SKM-1 treated with dmso at 0.1 percent for 144 hours (cell line): ENCODE measurements around the gene PCDHAC2.

Source experiments
- DNase-seq: peaks from one replicate; lab custom pipeline; 2025; ENCODE audit not compliant: unreplicated experiment; lab: John Stamatoyannopoulos, UW

PCDHAC2 gene

DNA sequence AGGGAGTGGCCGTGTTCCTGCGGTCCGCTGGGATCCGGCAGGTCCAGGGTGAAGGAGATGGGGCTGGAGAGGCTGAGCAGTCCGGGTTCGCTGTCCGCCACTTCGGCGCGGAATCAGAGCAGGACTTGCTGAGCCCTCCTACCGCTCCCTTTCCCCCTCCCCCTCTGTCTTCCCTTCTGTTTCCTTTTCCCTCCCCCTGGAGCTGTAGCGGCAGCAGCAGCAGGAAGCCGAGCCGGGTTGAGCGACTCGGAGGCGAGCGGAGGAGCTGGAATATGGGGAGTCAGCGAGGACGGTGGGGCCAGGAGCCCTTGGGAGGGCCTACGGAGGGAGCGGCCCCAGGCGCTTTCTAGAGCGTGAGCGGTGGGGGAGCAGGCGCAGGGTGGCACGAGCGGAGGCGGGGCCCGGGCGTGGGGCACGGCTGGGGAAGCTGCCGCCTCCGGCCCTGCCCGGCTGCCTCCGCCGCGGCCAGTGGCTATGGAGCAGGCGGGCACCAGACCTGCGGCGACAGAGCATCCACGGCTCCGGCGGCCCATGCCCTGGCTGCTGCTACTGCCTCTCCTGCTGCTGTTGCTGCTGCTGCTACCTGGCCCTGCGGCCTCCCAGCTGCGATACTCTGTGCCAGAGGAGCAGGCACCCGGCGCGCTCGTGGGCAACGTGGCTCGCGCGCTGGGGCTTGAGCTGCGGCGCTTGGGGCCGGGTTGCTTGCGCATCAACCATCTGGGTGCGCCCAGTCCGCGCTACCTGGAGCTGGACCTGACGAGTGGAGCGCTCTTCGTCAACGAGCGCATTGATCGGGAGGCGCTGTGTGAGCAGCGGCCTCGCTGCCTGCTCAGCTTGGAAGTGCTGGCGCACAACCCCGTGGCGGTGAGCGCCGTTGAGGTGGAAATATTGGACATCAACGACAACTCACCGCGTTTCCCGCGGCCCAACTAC, at the start of gene PCDHAC2:
TSS of gene PCDHAC2 (plus strand) at position 184 of the 933 bp plus-strand sequence. CDS start at position 475, 291 bp downstream.
- no peak for DNase-seq

GRCh38 chr5:140923601-140924000, 42.7 kb upstream of the PCDHAC2 start:
- no peak for DNase-seq

- no peak for DNase-seq
These were observed 40.4 kb upstream of the PCDHAC2 start, which contains the start of gene PCDHAC1 for GRCh38 chr5:140925806-140926442. Gene PCDHAC1 (plus strand): TSS chr5:140926299. CDS start chr5:140926893, 594 bp downstream.

GRCh38 chr5:140926443-140927227, 39.6 kb upstream of the PCDHAC2 start:
- DNase-seq = no peak

GRCh38 chr5:140927228-140927573, 39.1 kb upstream of the PCDHAC2 start:
- no peak for DNase-seq

GRCh38 chr5:140934964-140935606, 31.2 kb upstream of the PCDHAC2 start:
- DNase-seq = no peak

GRCh38 chr5:140946578-140946977, 19.7 kb upstream of the PCDHAC2 start:
- no peak for DNase-seq

DNA sequence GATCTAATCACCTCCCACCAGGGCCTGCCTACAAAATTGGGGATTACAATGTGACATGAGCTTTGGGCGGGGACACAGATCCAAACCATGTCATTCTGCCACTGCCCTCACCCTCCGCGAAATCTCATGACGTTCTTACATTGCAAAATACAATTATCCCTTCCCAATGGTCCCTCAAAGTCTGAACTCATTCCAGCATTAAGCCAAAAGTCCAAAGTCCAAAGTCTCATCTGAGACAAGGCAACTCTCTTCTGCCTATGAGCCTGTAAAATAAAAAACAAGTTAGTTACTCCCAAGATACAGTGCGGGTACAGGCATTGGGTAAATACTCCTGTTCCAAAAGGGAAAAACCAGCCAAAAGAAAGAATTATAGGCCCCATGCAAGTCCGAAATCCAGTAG, 14.6 kb upstream of the PCDHAC2 start:
- no peak for DNase-seq

GRCh38 chr5:140953234-140953633, 13.0 kb upstream of the PCDHAC2 start:
- DNase-seq = no peak

DNA sequence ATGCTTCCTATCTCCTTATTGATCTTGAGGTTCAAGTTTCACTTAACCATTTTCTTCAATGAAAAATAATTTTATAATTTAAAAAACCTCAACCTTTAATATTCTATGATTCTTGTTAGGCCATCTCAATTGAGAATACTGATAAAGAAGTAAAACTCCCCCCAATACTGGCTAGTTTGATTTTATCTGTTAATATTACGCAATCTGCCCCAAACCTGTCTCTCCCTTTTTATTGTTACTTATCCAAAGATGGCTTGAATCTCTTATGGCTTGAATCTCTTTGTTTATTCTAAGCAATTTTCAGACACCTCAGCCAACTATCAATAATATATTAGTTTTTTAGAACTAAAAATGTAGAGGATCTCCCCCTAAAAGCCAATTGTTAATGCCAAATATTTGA, 4.1 kb upstream of the PCDHAC2 start:
- DNase-seq = no peak

DNA sequence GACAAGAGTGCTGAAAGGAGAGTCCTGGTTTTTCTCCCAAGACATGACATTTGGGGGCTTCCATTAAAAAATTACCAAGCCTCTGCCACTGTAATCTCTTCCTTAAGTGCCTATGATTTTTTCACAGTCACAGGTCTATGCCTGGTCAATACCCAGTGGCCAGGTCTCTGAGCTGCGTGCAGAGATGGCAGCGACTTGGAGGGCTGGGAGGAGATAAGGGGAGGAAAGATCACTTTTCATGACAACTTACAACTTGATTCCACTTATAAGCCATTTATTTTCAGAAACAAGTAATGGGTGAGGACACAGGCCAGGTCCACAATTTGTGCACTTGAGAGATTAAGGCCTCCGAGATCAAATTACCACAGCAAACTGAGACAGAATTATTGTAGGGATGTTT, 1.9 kb upstream of the PCDHAC2 start:
- DNase-seq = no peak

- DNase-seq = no peak
These were observed 377 bp upstream of the PCDHAC2 start for GRCh38 chr5:140965905-140966292.

DNA sequence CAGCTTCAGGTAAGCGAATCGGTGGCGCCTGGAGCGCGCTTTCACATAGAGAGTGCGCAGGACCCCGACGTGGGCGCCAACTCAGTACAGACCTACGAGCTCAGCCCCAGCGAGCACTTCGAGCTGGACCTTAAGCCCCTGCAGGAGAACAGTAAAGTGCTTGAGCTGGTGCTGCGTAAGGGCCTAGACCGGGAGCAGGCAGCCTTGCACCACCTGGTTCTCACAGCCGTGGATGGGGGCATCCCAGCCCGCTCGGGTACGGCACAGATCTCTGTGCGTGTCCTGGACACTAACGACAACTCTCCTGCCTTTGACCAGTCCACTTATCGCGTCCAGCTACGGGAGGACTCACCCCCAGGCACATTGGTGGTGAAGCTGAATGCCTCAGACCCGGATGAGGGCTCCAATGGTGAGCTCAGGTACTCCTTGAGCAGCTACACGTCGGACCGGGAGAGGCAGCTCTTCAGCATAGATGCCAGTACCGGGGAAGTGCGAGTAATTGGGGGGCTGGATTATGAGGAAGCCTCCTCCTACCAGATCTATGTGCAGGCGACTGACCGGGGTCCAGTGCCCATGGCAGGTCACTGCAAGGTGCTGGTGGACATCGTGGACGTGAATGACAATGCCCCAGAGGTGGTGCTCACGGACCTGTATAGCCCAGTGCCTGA, 1.1 kb downstream of the PCDHAC2 start:
- DNase-seq = no peak

- no peak for DNase-seq
These were observed 3.6 kb downstream of the PCDHAC2 start for GRCh38 chr5:140969880-140970279.

DNA sequence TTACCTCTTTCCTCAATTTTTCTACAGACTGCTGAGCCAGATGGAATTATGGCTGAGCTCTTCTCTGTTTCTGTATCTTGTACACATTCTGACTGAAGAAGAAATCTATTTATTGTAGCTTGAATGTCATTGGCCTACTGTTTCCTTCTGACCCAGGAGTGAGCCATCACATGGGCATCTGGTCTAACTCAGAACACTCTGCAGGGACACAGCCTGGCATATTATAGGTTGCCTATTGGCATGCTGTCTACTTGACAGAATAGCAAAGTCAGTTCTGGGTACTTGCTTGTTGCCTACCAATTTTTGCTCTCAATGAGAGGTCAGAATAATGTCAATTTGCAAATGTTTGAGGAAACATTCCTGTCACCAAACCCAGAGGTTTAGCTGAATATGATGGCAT, 7.3 kb downstream of the PCDHAC2 start:
- no peak for DNase-seq

- no peak for DNase-seq
These were observed 10.7 kb downstream of the PCDHAC2 start for GRCh38 chr5:140977003-140977402.

GRCh38 chr5:140978260-140978659, 12.0 kb downstream of the PCDHAC2 start:
- DNase-seq = no peak

DNA sequence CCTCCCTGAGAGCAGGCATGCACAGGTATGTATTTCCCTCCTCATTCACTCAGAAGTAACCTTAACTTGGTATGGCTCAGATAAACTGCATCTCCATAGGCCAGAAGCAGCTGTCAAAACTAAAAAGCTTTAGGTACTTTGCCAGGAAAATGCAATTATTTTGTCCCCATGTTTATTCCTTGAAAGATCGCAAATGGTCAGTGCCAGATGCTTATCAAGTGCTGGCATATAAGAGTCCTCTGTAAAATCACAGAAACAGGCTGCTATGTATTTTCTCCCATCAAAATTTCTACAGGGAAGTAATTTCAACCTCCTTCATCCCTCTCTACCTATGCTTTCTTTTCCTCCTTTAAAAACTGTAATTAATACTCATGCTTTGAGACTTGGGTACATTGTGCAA, 12.7 kb downstream of the PCDHAC2 start:
- no peak for DNase-seq

DNA sequence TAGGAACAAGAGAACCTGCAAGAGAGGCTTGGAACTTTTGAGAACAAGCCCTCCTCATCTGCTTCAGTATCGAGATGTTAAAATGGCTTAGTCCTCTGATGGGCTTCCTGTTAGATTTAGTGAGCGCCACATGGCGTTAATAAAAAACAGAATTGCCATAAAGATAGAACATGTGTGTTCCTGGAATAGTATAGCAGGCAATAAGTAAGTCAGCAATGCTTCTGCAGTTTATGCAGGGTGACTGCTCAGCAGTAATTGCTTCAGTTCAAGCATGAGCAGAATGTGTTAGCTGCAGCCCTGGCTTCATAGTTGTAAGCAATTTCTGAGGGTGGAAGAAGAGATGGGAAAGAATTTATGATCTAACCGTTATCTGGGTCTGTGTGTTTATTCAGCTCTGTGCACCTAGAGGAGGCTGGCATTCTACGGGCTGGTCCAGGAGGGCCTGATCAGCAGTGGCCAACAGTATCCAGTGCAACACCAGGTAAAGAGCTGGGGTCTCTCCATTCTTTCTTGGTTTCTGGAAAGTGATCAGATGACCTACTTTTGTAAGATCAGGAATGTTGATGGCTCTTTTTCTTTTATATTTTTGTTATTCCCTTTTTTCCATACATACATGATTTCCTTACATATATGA, 15.9 kb downstream of the PCDHAC2 start:
- DNase-seq = no peak

GRCh38 chr5:140986117-140986521, 19.8 kb downstream of the PCDHAC2 start:
- DNase-seq = no peak
